ENCODE data around the gene CD99L2.
"Not testable (repeated sequence)": the region's sequence is repeated elsewhere in the genome, so short reads cannot be mapped to it uniquely, and the experiment has no call there.

The CD99L2 gene

GRCh38 chrX:150896632-150897031, 1.8 kb downstream of the CD99L2 start:
- FAIRE-seq = no peak

- FAIRE-seq = no peak
These were observed 4.5 kb downstream of the CD99L2 start for GRCh38 chrX:150893936-150894335.

GRCh38 chrX:150889131-150889530, 9.3 kb downstream of the CD99L2 start:
- no peak for FAIRE-seq

- FAIRE-seq = no peak
These were observed 10.5 kb downstream of the CD99L2 start for GRCh38 chrX:150887906-150888465.

- FAIRE-seq = not testable (repeated sequence)
These were observed 11.2 kb downstream of the CD99L2 start for GRCh38 chrX:150887268-150887667.

GRCh38 chrX:150886381-150886780, 12.1 kb downstream of the CD99L2 start:
- FAIRE-seq = no peak

- FAIRE-seq = no peak
These were observed 17.7 kb downstream of the CD99L2 start for GRCh38 chrX:150880808-150881165.

GRCh38 chrX:150879855-150880807, 18.3 kb downstream of the CD99L2 start:
- no peak for FAIRE-seq

GRCh38 chrX:150875621-150876020, 22.8 kb downstream of the CD99L2 start:
- FAIRE-seq = not testable (repeated sequence)

GRCh38 chrX:150874448-150874847, 24.0 kb downstream of the CD99L2 start:
- FAIRE-seq = no peak

- no peak for FAIRE-seq
These were observed 24.9 kb downstream of the CD99L2 start for GRCh38 chrX:150873616-150874015.

GRCh38 chrX:150872773-150873336, 25.6 kb downstream of the CD99L2 start:
- no peak for FAIRE-seq

GRCh38 chrX:150871341-150871811, 27.1 kb downstream of the CD99L2 start:
- FAIRE-seq = no peak

- no peak for FAIRE-seq
These were observed 27.8 kb downstream of the CD99L2 start for GRCh38 chrX:150870487-150871340.

GRCh38 chrX:150870029-150870428, 28.4 kb downstream of the CD99L2 start:
- no peak for FAIRE-seq

GRCh38 chrX:150869450-150869849, 29.0 kb downstream of the CD99L2 start:
- FAIRE-seq = no peak

- FAIRE-seq = no peak
These were observed 29.8 kb downstream of the CD99L2 start for GRCh38 chrX:150868625-150869024.

- FAIRE-seq = no peak
These were observed 34.3 kb downstream of the CD99L2 start for GRCh38 chrX:150864127-150864526.

GRCh38 chrX:150863191-150863590, 35.3 kb downstream of the CD99L2 start:
- no peak for FAIRE-seq

GRCh38 chrX:150857453-150857852, 41.0 kb downstream of the CD99L2 start:
- no peak for FAIRE-seq

GRCh38 chrX:150856785-150857184, 41.7 kb downstream of the CD99L2 start:
- FAIRE-seq = no peak

GRCh38 chrX:150856101-150856500, 42.4 kb downstream of the CD99L2 start:
- FAIRE-seq = no peak

- FAIRE-seq = no peak
These were observed 43.6 kb downstream of the CD99L2 start for GRCh38 chrX:150854856-150855255.

All from endometrium (tissue), 2 donors.